OCI-M1 (cell line): Measurements from ENCODE around the gene MED28.
A peak's percentile ranks its signal among the peaks of the same experiment; 100 is the strongest.
"Not testable (repeated sequence)": the region's sequence is repeated elsewhere in the genome, so short reads cannot be mapped to it uniquely, and the experiment has no call there.

Experiments
- DNase-seq: peaks from one replicate; lab custom pipeline; 2025; lab: John Stamatoyannopoulos, UW

Gene MED28

DNA sequence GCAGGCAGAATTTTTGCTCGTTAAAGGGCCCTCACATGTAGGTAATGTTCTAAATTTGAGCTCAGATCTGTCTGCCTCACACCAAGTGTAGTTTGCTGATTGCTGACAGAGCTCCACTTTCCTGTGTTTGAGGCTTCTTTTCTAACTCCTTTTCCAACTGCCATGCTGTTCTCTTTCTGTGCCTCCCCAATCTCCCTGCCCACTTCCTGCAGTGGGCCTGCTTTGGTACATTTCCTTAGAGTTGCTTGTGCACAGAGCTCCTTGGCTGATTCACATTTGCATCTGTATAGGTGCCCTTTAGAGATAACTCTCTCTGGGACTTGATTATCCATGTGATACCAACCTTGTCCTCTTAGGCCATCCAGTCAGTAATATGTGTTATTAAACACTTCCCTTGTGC, 4.5 kb downstream of the MED28 start:
- no peak for DNase-seq

- no peak for DNase-seq
These were observed 5.1 kb downstream of the MED28 start for GRCh38 chr4:17619416-17620105.

DNA sequence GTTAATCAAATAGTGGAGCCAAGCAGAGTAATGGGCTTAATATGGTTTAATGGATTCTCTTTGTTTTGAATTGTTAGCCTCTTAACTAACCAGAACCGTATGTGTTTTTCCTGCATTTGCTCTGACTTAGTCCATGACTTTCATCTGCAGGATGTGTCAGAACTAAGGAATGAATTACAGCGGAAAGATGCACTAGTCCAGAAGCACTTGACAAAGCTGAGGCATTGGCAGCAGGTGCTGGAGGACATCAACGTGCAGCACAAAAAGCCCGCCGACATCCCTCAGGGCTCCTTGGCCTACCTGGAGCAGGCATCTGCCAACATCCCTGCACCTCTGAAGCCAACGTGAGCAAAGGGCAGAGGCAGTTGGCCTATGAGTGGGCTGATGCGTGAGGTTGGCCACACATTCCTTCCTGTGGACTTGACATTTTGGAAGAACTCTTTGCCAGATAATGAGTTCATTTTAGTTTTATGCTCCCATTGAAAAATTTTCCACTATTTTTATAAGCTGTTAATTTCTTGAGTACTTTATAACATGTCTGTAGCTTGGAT, 9.1 kb downstream of the MED28 start:
- no peak for DNase-seq

DNA sequence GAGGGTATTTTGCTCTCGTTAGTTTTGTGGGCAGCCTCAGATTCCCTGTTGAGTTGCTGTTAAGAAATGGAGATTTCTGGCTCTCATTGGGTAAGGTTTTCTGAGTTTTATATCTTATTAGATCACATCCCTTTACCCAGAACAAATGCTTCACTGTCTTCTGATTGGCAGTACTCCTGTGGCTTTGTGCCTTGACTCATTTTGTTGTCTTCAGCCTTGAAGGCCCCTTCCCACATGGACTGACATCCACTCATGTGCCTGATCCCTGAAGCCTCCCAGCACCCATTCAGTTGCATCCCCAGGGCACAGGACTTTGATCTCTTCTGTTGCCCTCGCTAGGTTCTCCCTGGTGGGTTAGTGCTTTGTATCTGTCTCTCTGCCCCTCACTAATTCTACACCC, 10.4 kb downstream of the MED28 start:
- DNase-seq, result no peak

GRCh38 chr4:17630228-17630627, 15.8 kb downstream of the MED28 start:
- no peak for DNase-seq

GRCh38 chr4:17633600-17633999, 19.2 kb downstream of the MED28 start:
- no peak for DNase-seq

GRCh38 chr4:17635056-17635455, 20.6 kb downstream of the MED28 start:
- DNase-seq, result no peak

DNA sequence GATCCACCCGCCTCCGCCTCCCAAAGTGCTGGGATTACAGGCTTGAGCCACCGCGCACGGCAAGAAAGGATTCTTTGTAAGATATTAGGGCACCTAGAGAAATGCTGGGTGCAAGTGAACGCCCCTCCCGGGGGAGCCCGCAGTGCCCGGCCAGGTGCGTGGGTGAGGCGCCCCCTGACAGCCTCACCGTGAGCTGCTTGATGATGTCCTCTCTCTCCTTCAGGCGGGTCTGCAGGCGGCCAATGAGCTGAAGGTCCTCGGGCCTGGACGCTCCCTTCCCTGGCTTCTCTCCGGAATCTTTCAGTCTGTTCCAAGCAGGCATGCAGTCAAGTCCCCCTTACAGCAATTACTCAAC, 21.9 kb downstream of the MED28 start:
- DNase-seq, result no peak

DNA sequence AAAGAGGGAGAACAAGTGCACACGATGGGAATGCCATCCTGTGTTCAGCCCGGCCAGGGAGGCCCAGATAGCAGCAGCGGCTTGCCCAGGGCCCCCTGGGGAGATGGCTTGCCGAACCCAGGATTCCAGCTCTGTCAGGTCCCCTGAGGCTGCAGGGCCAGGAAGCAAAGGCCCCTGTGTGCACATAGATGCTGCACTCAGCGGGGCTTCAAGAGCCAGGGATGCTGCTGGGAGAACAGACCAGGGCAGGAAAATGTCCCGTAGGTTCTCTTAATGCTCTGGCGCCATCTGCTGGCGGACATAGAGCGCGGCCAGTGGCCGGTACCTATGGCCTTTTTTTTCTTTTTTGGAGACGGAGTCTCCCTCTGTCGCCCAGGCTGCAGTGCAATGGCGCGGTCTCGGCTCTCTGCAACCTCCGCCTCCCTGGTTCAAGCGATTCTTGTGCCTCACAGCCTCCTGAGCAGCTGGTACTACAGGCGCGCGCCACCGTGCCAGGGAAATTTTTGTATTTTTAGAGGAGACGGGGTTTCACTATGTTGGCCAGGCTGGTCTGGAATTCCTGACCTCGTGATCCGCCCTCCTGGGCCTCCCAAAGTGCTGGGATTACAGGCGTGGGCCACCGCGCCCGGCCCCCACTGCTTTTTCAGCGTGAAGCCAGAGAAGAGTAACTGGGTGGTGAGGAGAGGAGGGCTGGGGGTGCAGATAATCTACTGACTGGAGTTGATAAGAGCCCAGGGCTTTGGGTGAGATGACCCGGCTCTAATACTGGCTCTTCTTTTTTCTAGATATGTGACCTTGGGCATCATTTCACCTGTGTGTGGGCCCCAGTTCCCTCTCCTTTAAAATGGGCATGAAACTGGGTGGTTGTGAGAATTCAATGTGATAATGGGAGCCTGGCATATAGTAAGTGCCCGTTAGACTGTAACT, 22.5 kb downstream of the MED28 start:
- DNase-seq, result peak; percentile 79

DNA sequence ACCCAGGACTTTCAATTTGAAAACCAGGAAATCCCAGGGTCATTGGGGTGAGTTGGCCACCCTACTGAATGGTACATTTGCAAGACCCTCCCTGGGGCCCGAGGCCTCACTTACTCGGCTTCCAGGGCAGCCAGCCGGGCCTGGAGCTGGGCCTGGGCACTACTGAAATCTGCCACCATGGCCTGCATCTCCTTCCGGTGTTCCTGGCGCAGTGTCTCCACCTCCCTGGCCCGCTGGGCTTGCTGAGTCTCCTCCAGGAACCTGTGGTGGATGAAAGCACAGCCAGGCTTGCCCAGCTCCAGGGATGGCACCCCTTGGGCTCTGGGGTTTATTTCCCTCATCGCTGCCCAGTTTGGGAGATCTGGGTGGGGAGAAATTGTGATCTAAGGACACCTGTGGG, 24.7 kb downstream of the MED28 start:
- DNase-seq, result no peak

DNA sequence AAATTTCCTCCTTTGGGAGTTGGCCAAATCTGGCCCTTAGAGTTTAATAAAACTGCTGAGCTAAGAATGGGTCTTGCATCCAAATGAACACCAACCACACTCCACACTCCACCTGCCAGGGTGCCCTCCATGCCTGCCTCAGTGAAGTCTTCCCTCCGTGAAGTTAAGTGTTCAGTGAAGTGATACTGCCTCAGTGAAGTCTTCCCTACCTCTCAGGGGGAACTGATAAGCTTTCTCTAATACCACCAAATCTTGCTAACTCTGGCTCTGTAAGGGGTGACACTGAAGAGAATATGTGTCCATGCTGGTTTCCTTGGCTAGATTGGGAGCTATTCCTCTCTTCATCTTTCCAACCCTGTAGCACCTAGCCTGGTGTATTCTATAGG, 27.9 kb downstream of the MED28 start:
- no peak for DNase-seq

GRCh38 chr4:17646693-17647092, 32.3 kb downstream of the MED28 start:
- DNase-seq, result no peak

DNA sequence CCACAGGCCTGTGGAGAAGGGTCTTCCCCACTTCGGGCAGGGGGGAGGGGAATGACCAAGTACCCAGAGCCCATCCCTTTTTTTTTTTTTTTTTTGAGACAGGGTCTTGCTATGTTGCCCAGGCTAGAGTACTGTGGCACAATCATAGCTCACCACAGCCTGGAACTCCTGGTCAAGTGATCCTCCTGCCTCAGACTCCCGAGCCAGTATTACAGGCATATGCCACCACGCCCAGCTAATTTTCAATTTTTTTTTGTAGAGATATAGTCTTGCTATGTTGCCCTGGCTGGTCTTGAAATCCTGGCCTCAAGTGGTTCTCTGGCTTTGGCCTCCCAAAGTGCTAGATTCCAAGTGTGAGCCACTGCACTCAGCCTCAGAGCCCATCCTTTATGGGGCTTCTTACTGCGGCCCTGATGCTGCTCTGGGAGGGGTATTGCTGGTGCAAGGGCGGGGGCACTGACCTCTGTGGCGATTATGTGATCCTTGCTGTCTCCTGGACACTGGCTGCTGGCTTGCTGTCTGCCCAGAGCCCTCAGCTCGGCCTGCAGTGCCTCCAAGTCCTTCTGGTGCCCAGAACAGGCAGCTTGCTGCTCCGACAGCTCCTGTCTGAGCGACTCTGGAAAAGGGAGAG, 32.9 kb downstream of the MED28 start:
- no peak for DNase-seq

DNA sequence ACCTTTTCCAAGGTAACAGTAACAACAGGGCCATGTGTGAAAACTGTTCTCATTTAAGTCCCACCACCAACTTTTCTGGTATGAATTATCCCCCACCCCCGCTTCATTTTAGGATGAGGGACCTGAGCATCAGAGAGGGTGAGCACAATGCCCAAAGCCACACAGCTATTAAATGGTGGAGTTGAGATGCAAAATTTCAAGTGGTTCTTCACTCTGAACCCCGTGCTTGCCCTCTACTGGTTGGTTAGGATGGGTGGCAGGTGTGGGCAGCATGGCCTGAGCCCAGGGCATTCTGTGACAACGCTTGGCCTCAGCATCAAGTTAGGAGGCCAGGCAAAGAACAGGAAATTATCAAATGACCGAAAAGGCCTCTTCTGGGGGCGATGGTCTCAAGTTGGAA, 33.5 kb downstream of the MED28 start:
- DNase-seq, result no peak

GRCh38 chr4:17650406-17650805, 36.0 kb downstream of the MED28 start:
- no peak for DNase-seq

DNA sequence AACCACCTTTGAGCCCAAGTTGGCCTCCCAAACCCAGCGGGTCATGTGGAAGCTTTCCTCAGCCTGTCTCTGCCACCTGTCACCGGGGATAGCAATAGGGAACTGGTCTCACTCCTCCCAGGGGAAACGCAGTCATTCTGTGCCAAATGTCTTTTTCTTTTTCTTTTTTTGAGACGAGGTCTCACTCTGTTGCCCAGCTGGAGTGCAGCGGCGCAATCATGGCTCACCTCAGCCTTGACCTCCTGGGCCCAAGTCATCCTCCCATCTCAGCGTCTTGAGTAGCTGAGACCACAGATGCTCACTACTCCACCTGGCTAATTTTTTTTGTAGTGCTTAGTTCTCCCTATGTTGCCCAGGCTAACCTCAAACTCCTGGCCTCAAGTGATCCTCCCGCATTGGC, 40.3 kb downstream of the MED28 start:
- no peak for DNase-seq

DNA sequence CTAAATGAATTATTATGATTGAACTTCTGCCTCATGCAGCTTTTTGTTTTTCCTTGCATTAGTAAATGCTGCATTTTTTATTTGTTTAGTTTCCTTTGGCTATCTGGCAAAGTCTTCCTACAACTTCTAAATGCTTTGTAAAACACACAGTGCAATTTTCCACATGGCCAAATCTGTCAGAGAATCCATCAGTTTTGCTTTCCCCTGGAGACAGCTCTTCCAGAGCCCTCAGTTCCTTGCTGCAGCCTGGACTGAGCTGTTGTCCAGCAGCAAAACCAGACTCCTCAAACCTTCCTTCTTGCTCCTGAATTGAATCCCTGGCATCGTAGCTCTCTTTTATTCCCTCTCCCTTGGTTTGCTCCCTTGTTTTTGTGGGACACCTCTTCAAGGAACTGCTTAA, 42.6 kb downstream of the MED28 start:
- no peak for DNase-seq

DNA sequence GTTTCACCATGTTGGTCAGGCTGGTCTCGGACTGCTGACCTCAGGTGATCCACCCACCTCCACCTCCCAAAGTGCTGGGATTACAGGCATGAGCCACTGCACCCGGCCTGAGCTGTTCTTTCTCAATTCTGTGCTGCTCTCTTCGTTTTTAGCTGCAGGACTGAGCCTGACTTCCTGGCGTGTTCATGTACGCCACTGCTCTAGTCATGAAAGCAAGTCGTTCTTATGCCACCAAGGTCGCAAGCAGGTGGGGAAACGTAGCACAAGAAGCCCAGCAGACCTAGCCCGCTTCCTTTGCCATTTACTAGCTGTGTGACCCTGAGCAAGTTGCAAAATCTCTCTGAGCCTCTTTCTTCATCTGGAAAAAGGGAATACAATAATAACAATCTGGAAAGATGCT, 43.4 kb downstream of the MED28 start:
- no peak for DNase-seq

DNA sequence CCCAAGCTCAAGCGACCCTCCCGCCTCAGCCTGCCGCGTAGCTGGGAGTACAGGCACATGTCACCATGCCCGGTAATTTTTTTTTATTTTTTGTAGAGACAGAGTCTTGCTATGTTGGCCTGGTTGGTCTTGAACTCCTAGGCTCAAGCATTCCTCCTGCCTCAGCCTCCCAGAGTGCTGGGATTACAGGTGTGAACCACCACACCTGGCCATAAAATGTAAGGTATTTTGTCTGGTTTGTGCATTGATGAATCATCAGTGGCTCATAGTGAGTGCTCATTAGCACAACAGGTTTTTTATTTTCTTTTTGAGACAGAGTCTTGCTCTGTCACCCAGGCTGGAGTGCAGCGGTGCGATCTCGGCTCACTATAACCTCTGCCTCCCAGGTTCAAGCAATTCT, 44.8 kb downstream of the MED28 start:
- not testable (repeated sequence) for DNase-seq

DNA sequence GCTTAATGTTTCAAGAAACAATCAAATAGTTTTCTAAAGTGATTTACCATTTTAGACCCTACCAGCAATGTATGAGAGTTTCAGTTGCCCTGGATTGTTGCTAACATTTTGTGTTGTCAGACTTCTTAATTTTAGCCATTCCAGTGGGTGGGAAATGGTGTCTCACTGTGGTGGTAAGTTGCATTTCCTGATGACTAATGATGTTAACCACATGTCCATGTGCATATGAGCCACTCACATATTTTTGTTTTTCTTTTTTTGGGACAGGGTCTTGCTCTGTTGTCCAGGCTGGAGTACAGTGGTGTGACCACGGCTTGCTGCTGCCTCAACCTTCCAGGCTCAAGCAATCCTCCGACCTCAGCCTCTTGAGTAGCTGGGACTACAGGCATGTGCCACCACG, 48.3 kb downstream of the MED28 start:
- DNase-seq, result peak; percentile 4

GRCh38 chr4:17664755-17665154, 50.3 kb downstream of the MED28 start:
- DNase-seq, result peak; percentile 63

DNA sequence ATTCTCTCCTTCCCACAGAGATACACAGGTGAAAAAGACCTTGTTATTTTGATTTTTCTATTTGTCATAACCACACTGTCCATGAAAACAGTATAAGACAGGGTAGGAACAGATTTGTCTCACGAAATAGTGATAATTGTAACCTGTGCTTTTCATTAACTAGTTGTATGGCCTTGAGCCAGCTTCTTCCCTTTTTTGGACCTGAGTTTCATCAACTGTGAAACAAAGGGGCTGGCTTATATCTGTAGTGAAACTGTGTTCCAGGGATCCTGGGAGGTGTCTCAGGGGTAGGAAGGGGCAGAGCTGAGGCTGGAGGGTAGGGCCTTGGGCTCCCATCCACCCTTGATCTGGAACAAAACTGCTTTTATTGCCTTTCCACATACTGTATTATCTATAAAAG, 50.9 kb downstream of the MED28 start:
- peak; percentile 32 for DNase-seq

DNA sequence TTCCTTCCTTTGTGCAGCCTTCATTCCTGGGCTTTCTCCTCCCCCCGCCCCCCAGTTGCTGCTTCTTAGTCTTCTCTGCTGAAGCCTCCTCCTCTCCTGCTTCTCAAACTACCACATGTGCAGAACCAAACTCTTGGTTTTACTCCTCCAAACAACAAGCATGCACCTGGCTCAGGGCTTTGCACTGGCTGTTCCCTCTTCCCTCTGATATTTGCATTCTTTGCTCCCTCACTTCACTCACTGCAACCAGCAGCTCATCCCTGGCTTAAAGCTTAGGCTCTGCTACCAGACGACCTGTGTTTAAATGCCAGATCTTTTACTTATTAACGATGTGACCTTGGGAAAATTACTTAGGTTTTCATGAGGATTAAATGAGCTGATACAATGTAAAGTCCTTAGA, 51.4 kb downstream of the MED28 start:
- DNase-seq, result no peak
